ENCODE measurements around the gene VMO1. TPM values are rescaled to one million over a fixed set of nuclear protein-coding genes. Genes with fewer than 3 reads are reported as not detected.
A peak's percentile ranks its signal among the peaks of the same experiment; 100 is the strongest.

Gene VMO1
- total RNA-seq, 4 donors from 2014 or later: 1.4 to 6.0 (median 1.9) TPM; not detected in 1

- peaks cover 0 to 48% (median 27%) of the 10 kb centered on the region in 4 donors for H3K4me1 ChIP-seq
- no peak for DNase-seq (ENCODE audit: low spot score in 2 of 2)
Measured at GRCh38 chr17:4789701-4789950, 3.5 kb upstream of the VMO1 start.

GRCh38 chr17:4788807-4789700 is 2.9 kb upstream of the VMO1 start, which contains the start of gene GLTPD2:
TSS of gene GLTPD2 (plus strand) at chr17:4788964. CDS start at chr17:4789012, 48 bp downstream.
- DNase-seq (ENCODE audit: low spot score in 2 of 2): no peak
- Histone ChIP-seq H3K27ac (peak within 1 kb of the TSS; percentile 87 to 95 (median 92)), H3K4me1 (peaks cover 0 to 48% (median 27%) of the 10 kb centered on the region in 4 donors), H3K36me3 (no peaks in the 10 kb centered on the region), H3K9me3 (no peaks in the 10 kb centered on the region), H3K27me3 (peaks cover 0 to 22% of the 10 kb centered on the region in 2 donors), H3K4me3 (peak within 1 kb of the TSS; percentile 65 to 92 (median 76))
- no peak for TF ChIP-seq POLR2A (IDR thresholded peaks at IDR 0.05)
- no peak for TF ChIP-seq CTCF (IDR thresholded peaks at IDR 0.05)
- WGBS, 2 donors: 38 to 45% methylated on average over 50 to 58 of the region's 62 CpGs

More at GRCh38 chr17:4789701-4789950, 3.5 kb upstream of the VMO1 start:
- Histone ChIP-seq H3K4me3 (peak overlapping the region; percentile 65 to 92 (median 76)), H3K36me3 (no peaks in the 10 kb centered on the region), H3K27ac (peak overlapping the region; percentile 87 to 95 (median 92)), H3K9me3 (no peaks in the 10 kb centered on the region), H3K27me3 (peaks cover 0 to 16% of the 10 kb centered on the region in 2 donors)
- WGBS, 2 donors: 0 to 1% methylated on average over 10 to 20 of the region's 25 CpGs
- TF ChIP-seq POLR2A (IDR thresholded peaks at IDR 0.05) (no peak), CTCF (IDR thresholded peaks at IDR 0.05) (no peak)

GRCh38 chr17:4788159-4788806 is 2.1 kb upstream of the VMO1 start:
- H3K27ac ChIP-seq: peak overlapping the region in 2 of 4 donors; percentile 88 to 95
- H3K4me1 ChIP-seq: peaks cover 0 to 48% (median 27%) of the 10 kb centered on the region in 4 donors

GRCh38 chr17:4786516-4786915 is 352 bp upstream of the VMO1 start:
- peak overlapping the region in 1 of 4 donors; percentile 43 for H3K27ac ChIP-seq
- H3K36me3 ChIP-seq: no peaks in the 10 kb centered on the region
- H3K27me3 ChIP-seq: peaks cover 0 to 45% of the 10 kb centered on the region in 2 donors
- no peak for DNase-seq (ENCODE audit: low spot score in 2 of 2)
- peaks cover 0 to 48% (median 27%) of the 10 kb centered on the region in 4 donors for H3K4me1 ChIP-seq
- H3K4me3 ChIP-seq: peak overlapping the region in 1 of 4 donors; percentile 35
- H3K9me3 ChIP-seq: no peaks in the 10 kb centered on the region
- no peak for TF ChIP-seq EP300 (IDR thresholded peaks at IDR 0.05)
- no peak for TF ChIP-seq POLR2A (IDR thresholded peaks at IDR 0.05)
- TF ChIP-seq CTCF (IDR thresholded peaks at IDR 0.05): no peak
- WGBS, 2 donors: 12 to 25% methylated on average over 6 of the region's 6 CpGs

More at GRCh38 chr17:4788159-4788806, 2.1 kb upstream of the VMO1 start:
- no peak for DNase-seq (ENCODE audit: low spot score in 2 of 2)
- Histone ChIP-seq H3K9me3 (no peaks in the 10 kb centered on the region), H3K27me3 (peaks cover 0 to 29% of the 10 kb centered on the region in 2 donors), H3K4me3 (no peak overlapping the region), H3K36me3 (no peaks in the 10 kb centered on the region)
- WGBS, 2 donors: 59 to 65% methylated on average over 14 of the region's 14 CpGs
- TF ChIP-seq CTCF (IDR thresholded peaks at IDR 0.05) (no peak), POLR2A (IDR thresholded peaks at IDR 0.05) (no peak), EP300 (IDR thresholded peaks at IDR 0.05) (no peak)

Measured in tibial nerve (tissue), 4 donors.